ENCODE measurements around the gene GPRIN3. TPM values are rescaled to one million over a fixed set of nuclear protein-coding genes. Genes with fewer than 3 reads are reported as not detected.
"Not testable (repeated sequence)": the region's sequence is repeated elsewhere in the genome, so short reads cannot be mapped to it uniquely, and the experiment has no call there.

The GPRIN3 gene
- polyA plus RNA-seq, 4 donors, result 6.1 to 9.2 (median 6.6) TPM

- no peak for DNase-seq (ENCODE audit: low read depth in 4 of 4, low spot score in 2 of 4)
Measured at GRCh38 chr4:89263265-89263664, 44.3 kb downstream of the GPRIN3 start.

GRCh38 chr4:89259301-89260028 lies 48.1 kb downstream of the GPRIN3 start:
- DNase-seq (ENCODE audit: low read depth in 4 of 4, low spot score in 2 of 4), result no peak

DNA sequence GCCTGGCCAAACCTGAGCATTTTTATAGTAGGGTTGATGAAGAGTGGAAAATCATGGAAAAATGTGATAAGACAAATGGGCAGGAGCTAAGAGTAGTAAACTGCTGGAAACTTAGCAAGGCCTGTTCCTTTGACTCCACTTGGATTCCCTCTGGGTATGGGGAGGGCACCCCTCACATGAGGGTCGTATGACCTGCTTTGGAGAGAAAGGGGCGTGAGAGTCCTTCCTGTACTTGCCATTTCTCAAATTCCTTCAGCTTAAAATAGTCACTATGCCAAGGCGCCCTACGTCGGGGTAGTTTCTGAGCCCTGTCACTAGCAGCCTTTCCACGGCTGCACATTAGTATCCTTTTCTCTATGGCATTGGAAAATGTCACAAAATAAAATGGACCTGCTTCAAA lies 49.1 kb downstream of the GPRIN3 start:
- DNase-seq (ENCODE audit: low read depth in 4 of 4, low spot score in 2 of 4), result no peak

- DNase-seq (ENCODE audit: low read depth in 4 of 4, low spot score in 2 of 4), result no peak
Measured at GRCh38 chr4:89257376-89257775, 50.2 kb downstream of the GPRIN3 start.

- no peak for DNase-seq (ENCODE audit: low read depth in 4 of 4, low spot score in 2 of 4)
Measured at GRCh38 chr4:89256203-89256800, 51.3 kb downstream of the GPRIN3 start.

GRCh38 chr4:89254847-89255246 lies 52.8 kb downstream of the GPRIN3 start:
- no peak for DNase-seq (ENCODE audit: low read depth in 4 of 4, low spot score in 2 of 4)

DNA sequence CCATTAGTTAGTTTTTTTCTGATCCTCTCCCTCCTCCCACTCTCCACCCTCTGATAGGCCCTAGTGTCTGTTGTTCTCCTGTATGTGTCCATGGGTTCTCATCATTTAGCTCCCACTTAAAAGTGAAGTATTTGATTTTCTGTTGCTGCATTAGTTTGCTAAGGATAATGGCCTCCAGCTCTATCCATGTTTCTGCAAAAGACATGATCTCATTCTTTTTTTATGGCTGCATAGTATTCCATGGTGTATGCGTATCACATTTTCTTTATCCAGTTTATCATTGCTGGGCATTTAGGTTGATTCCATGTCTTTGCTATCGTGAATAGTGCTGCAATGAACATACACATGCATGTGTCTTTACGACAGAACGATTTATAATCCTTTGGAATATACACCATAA lies 53.3 kb downstream of the GPRIN3 start:
- not testable (repeated sequence) for DNase-seq (ENCODE audit: low read depth in 4 of 4, low spot score in 2 of 4)

DNA sequence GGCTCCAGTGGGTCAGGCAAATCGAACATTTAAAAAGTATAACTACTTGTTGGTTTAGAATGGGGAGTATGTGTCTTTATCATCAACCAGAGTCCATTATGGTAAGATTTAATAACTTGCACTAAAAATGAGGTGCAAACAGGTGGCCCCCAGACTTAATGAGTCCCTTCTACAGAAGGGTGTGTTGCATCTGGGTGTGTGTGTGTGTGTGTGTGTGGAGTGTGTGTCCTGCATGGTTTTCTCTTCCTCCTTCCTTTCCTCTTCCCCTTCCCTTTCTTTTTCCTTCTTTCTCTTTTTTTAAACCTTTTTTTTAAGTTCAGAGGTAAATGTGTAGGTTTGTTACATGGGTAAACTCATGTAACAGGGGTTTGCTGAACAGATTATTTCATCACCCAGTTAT lies 53.7 kb downstream of the GPRIN3 start:
- no peak for DNase-seq (ENCODE audit: low read depth in 4 of 4, low spot score in 2 of 4)

DNA sequence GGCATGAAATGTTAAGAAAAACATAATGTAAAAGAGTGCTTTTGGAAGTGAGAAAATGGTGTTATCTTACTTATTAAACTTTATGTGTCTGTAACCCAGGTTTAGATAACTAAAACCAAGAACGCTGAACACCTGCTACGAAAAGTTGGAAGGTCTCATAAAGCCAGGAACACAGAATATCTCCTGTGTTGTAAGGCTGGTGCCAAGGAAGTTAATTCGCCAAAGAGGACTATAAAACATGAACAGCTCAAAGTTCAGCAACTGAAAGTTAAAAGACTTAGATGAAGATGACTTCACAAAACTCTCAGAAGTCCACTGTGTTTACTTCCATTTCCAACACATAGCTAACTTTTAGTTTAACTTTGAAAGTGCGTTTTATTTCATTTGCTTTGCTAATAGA lies 54.3 kb downstream of the GPRIN3 start:
- DNase-seq (ENCODE audit: low read depth in 4 of 4, low spot score in 2 of 4), result no peak

DNA sequence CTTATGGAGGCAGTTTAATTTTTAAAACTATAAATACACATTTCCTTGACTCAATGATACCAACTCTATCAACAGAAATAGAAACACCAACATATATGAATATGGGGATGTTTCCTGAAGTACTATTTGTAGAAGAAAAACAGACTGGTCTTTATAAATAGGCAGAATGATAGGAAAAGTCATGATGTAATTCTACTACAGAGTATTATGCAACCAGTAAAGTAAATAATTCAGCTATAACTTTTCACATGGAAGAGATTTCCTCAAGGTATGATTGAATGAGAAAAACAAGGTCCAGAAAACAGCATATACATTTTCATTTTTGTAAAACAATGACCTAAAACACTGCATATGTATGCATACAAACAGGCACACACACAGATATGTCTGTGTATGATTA lies 56.2 kb downstream of the GPRIN3 start:
- DNase-seq (ENCODE audit: low read depth in 4 of 4, low spot score in 2 of 4), result no peak

- DNase-seq (ENCODE audit: low read depth in 4 of 4, low spot score in 2 of 4), result no peak
Measured at GRCh38 chr4:89249716-89250361, 57.8 kb downstream of the GPRIN3 start.

DNA sequence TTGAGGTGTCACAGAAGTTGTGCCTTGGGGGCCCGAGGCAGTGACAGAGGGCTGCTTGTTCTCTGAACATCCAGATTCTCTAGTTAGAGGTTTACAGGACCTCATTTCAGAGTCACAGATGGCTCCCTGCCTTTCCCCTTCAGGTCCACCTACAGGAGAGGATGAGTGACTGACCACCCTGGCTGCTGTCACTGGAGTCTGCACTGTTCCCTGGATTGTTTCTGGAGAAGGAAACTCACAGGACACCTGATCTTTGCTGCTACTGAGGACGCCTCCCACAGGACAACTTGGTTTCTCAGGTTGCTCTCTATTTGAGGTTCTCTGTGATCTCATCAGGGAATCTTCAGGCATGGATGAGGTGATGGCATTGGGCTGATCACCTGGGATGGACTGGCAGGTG lies 58.3 kb downstream of the GPRIN3 start:
- no peak for DNase-seq (ENCODE audit: low read depth in 4 of 4, low spot score in 2 of 4)

- no peak for DNase-seq (ENCODE audit: low read depth in 4 of 4, low spot score in 2 of 4)
Measured at GRCh38 chr4:89248879-89249281, 58.7 kb downstream of the GPRIN3 start.

GRCh38 chr4:89247951-89248350 lies 59.6 kb downstream of the GPRIN3 start:
- no peak for DNase-seq (ENCODE audit: low read depth in 4 of 4, low spot score in 2 of 4)

DNA sequence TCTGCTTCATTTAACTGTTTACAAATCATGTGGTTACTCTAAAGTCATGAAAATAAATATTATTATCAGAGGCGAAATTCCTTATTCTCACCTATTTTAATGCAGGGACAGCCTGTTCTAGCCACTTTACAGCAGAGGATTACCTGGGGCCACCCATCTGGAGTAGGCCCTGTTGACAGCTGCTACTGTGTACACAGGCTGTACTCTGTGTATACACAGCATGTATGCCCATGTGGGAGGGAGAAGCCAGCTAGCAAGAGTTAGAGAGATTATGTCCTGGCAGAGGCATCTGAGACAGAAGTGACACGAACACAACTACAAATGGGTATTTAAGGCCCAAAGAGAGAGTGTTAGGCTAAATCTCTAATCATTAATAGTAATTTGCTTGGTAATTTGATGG lies 62.1 kb downstream of the GPRIN3 start:
- no peak for DNase-seq (ENCODE audit: low read depth in 4 of 4, low spot score in 2 of 4)

DNA sequence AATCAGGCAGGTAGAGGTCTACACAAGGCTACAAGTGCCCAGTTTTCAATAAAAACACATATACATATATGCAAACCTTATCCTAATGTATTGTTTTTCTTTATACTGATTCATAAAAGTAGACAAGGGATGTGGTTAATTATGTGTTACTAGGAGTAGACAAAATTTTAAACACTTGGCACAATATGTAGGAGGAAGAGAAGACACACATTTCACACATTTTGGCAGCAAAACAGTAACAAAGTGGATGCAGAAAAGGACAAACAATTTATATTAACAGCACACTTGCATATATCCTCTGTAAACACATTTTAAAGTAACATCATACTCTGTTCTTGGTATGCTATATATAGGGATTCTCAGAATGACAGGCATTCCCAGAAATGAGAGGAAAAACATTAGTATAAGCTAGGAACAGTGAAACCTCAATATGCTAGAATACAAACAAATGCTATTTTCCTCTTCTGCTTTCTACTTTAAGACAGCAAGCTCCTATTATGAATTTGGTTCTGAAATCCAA lies 63.8 kb downstream of the GPRIN3 start:
- DNase-seq (ENCODE audit: low read depth in 4 of 4, low spot score in 2 of 4), result no peak

GRCh38 chr4:89242864-89243732 lies 64.5 kb downstream of the GPRIN3 start:
- peak in 1 of 4 donors; percentile 13 for DNase-seq (ENCODE audit: low read depth in 4 of 4, low spot score in 2 of 4)

- no peak for DNase-seq (ENCODE audit: low read depth in 4 of 4, low spot score in 2 of 4)
Measured at GRCh38 chr4:89242216-89242615, 65.4 kb downstream of the GPRIN3 start.

- DNase-seq (ENCODE audit: low read depth in 4 of 4, low spot score in 2 of 4), result no peak
Measured at GRCh38 chr4:89230271-89230670, 77.3 kb downstream of the GPRIN3 start.

- DNase-seq (ENCODE audit: low read depth in 4 of 4, low spot score in 2 of 4), result peak; percentile 51 to 85 (median 68)
Measured at GRCh38 chr4:89226665-89227574, 80.7 kb downstream of the GPRIN3 start.

Measured in left renal cortex interstitium (tissue), 4 donors.